ENCODE results near the gene TMEM247.
"Not testable (repeated sequence)": the region's sequence is repeated elsewhere in the genome, so short reads cannot be mapped to it uniquely, and the experiment has no call there.

The TMEM247 gene

DNA sequence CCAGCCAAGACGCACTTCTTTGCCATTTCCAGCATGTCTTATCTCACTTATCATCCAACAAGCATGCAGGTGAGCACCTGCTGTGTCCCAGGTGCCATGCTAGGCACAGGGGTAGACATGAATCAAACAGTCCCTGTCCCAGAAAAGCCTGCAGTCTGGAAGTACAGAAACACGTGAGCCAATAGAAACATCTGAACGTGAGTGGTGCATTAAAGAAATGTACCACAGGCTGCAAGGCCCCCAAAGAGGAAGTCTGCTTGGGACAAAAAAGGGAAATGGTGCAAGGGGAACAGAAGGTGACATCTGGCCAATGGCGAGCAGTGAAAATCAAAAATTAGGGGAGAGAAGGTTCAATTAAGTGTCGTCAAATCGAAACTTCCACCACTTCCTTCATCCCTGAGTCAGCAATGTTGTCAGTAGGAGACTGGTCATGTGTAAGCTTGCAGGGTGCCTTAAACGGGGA, 17.6 kb upstream of the TMEM247 start:
- H3K4me3 ChIP-seq (ENCODE audit: low read depth, low read length) = no peak overlapping the region
- TF ChIP-seq CTCF (IDR thresholded peaks at IDR 0.05; ENCODE audit: control insufficient read depth, extremely low read depth, insufficient read depth) = no peak
- no peak for DNase-seq (ENCODE audit: low read depth)

GRCh38 chr2:46462936-46463335, 16.4 kb upstream of the TMEM247 start:
- no peak for DNase-seq (ENCODE audit: low read depth)
- H3K4me3 ChIP-seq (ENCODE audit: low read depth, low read length) = no peak overlapping the region
- TF ChIP-seq CTCF (IDR thresholded peaks at IDR 0.05; ENCODE audit: control insufficient read depth, extremely low read depth, insufficient read depth) = no peak

DNA sequence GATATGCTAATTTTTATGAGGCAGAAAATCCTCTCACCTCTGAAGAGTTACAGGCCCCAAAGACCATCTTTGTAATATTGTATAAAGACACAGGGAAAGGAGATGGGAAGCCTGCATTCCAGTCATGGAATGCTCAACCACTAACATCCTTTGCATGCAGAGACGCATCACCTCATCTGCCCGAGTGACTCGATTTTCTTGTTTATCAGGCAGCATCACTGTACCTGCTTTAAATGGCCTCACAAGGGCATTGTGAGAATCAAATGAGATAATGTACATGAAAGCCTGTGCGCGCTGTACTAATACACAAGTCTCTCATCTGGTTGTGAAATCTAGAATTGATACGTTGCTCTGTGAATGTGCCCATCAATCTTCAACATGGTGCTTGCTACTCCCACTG, 10.2 kb upstream of the TMEM247 start:
- H3K4me3 ChIP-seq (ENCODE audit: low read depth, low read length) = no peak overlapping the region
- DNase-seq (ENCODE audit: low read depth) = no peak
- no peak for TF ChIP-seq CTCF (IDR thresholded peaks at IDR 0.05; ENCODE audit: control insufficient read depth, extremely low read depth, insufficient read depth)

DNA sequence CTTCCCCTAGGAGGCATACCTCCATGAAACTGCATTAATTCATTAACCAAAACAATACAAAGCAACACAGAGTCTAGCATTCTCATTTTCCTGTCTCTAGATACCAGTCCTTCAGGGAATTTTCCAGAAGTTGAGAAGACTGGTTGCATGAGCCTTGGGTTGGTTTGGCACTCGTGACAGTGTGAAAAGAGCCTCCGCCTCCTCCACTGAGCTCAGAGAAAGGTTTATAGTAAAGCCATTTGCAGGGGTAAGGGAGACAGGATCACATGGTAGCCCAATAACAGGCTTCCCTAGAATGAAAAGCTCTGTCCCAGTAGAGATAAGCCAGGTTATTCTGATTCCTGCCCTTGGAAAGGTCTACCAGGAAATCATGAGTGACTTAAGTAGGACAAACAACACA, 9.7 kb upstream of the TMEM247 start:
- no peak overlapping the region for H3K4me3 ChIP-seq (ENCODE audit: low read depth, low read length)
- no peak for TF ChIP-seq CTCF (IDR thresholded peaks at IDR 0.05; ENCODE audit: control insufficient read depth, extremely low read depth, insufficient read depth)
- DNase-seq (ENCODE audit: low read depth) = no peak

GRCh38 chr2:46470114-46470628, 9.2 kb upstream of the TMEM247 start:
- DNase-seq (ENCODE audit: low read depth) = no peak
- no peak for TF ChIP-seq CTCF (IDR thresholded peaks at IDR 0.05; ENCODE audit: control insufficient read depth, extremely low read depth, insufficient read depth)
- H3K4me3 ChIP-seq (ENCODE audit: low read depth, low read length) = no peak overlapping the region

GRCh38 chr2:46471019-46471583, 8.3 kb upstream of the TMEM247 start:
- no peak for TF ChIP-seq CTCF (IDR thresholded peaks at IDR 0.05; ENCODE audit: control insufficient read depth, extremely low read depth, insufficient read depth)
- no peak overlapping the region for H3K4me3 ChIP-seq (ENCODE audit: low read depth, low read length)
- no peak for DNase-seq (ENCODE audit: low read depth)

DNA sequence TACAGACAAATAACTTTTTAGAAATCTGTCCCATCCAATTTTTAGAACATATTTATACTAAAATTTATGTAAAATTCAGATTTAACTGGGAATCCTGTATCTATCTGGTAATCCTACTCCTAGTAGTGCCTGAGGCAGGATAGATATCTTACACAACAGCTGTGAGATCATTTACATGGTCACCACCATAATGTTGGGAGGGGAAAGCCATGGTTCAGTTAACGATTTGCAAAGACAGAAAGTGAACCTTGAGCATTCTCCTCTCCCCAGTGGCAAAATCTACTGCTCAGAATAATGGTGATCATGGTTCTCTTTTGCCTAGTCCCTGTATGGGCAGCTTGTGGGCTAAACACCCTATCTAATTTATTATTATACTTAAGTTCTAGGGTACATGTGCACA, 7.7 kb upstream of the TMEM247 start:
- H3K4me3 ChIP-seq (ENCODE audit: low read depth, low read length) = no peak overlapping the region
- DNase-seq (ENCODE audit: low read depth) = no peak
- TF ChIP-seq CTCF (IDR thresholded peaks at IDR 0.05; ENCODE audit: control insufficient read depth, extremely low read depth, insufficient read depth) = no peak

- DNase-seq (ENCODE audit: low read depth) = not testable (repeated sequence)
Measured at GRCh38 chr2:46472165-46472564, 7.2 kb upstream of the TMEM247 start.

DNA sequence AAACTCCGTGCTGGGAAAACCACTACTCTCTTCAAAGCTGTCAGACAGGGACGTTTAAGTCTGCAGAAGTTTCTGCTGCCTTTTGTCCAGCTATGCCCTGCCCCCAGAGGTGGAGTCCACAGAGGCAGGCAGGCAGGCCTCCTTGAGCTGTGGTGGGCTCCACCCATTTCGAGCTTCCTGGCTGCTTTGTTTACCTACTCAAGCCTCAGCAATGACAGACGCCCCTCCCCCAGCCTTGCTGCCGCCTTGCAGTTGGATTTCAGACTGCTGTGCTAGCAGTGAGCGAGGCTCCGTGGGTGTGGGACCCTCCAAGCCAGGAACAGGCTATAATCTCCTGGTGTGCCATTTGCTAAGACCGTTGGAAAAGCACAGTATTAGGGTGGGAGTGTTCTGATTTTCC, 1.9 kb upstream of the TMEM247 start:
- not testable (repeated sequence) for H3K4me3 ChIP-seq (ENCODE audit: low read depth, low read length); DNase-seq (ENCODE audit: low read depth)

More at GRCh38 chr2:46472165-46472564, 7.2 kb upstream of the TMEM247 start:
- not testable (repeated sequence) for H3K4me3 ChIP-seq (ENCODE audit: low read depth, low read length)

All from LNCaP clone FGC (cell line).